ENCODE results near the gene TDRD3.

The TDRD3 gene

DNA sequence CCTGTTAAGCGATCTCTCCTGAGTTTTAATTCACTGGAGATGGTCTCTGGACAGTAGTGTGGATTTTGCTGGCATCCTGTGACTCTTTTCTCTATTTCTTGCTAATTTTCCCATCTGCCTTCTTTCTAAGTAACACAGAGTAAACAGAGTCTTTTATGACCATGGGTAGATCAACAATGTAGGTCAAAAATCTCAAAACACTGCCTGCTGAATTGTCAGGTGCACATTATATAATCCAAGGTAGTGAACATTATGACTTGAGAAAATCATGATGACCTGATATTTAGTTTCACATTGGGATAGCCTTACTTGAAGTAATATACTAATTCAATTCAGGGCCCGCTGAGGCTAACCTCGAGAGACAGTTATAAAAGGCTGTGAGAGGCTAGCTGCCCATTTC, 180.7 kb downstream of the TDRD3 start:
- H3K79me2 ChIP-seq (ENCODE audit: low read length), result no peaks in the 10 kb centered on the region
- no peak overlapping the region for H3K9ac ChIP-seq (ENCODE audit: low read length)
- no peaks in the 10 kb centered on the region for H3K4me1 ChIP-seq (ENCODE audit: low read length)
- no peak overlapping the region for H2AFZ ChIP-seq (ENCODE audit: low read depth, low read length)
- H3K9me3 ChIP-seq (ENCODE audit: insufficient read depth, low read length), result no peaks in the 10 kb centered on the region
- no peak overlapping the region for H3K4me2 ChIP-seq (ENCODE audit: low read length)
- no peak for TF ChIP-seq EZH2phosphoT487 (IDR thresholded peaks at IDR 0.05; ENCODE audit: low read depth)
- TF ChIP-seq, protein P1, sequence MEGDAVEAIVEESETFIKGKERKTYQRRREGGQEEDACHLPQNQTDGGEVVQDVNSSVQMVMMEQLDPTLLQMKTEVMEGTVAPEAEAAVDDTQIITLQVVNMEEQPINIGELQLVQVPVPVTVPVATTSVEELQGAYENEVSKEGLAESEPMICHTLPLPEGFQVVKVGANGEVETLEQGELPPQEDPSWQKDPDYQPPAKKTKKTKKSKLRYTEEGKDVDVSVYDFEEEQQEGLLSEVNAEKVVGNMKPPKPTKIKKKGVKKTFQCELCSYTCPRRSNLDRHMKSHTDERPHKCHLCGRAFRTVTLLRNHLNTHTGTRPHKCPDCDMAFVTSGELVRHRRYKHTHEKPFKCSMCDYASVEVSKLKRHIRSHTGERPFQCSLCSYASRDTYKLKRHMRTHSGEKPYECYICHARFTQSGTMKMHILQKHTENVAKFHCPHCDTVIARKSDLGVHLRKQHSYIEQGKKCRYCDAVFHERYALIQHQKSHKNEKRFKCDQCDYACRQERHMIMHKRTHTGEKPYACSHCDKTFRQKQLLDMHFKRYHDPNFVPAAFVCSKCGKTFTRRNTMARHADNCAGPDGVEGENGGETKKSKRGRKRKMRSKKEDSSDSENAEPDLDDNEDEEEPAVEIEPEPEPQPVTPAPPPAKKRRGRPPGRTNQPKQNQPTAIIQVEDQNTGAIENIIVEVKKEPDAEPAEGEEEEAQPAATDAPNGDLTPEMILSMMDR (IDR thresholded peaks at IDR 0.05; ENCODE audit: low read depth, low read length), result no peak
- no peaks in the 10 kb centered on the region for H4K20me1 ChIP-seq (ENCODE audit: insufficient read depth, low read length)
- H3K36me3 ChIP-seq (replicated peaks; ENCODE audit: low read depth, low read length), result peaks cover 3% of the 10 kb centered on the region
- no peak overlapping the region for H3K4me3 ChIP-seq (ENCODE audit: low read length)
- no peak overlapping the region for H3K27ac ChIP-seq (ENCODE audit: low read length)
- H3K27me3 ChIP-seq (ENCODE audit: low read depth, low read length), result no peaks in the 10 kb centered on the region

DNA sequence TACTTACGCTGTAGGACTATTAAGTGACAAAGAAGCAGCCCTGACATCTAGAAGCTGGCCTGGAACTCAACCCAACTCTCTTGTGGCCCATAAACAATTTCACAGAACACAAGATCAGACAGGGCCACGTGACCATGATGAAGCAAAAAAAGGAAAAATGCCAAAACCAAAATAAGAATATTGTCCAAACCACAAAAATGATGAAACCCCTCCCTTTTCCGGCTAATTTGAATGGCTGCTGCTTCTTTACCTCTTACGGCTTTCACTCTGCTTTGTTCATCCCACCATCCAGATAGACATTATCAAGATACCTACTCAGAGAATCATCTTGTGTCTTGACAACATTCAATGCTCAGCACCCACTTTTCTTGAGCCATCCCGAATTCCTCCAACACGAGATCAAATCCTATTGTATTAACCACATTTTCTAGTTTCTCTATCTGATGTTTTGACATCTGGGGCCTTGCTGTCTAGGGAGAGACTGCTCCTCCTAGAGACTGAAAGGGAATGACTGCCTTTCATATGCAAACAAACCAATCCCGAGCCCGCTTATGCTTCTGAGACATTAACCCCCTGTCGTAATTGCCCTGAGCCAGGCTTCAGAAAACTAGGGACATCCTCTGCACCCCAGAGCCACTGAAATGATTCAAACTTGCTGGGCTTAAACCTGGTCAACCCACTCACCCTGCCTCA, 186.3 kb downstream of the TDRD3 start:
- H3K36me3 ChIP-seq (replicated peaks; ENCODE audit: low read depth, low read length), result no peaks in the 10 kb centered on the region
- H3K79me2 ChIP-seq (ENCODE audit: low read length), result no peaks in the 10 kb centered on the region
- no peak overlapping the region for H3K9ac ChIP-seq (ENCODE audit: low read length)
- H2AFZ ChIP-seq (ENCODE audit: low read depth, low read length), result no peak overlapping the region
- no peaks in the 10 kb centered on the region for H3K4me1 ChIP-seq (ENCODE audit: low read length)
- H3K9me3 ChIP-seq (ENCODE audit: insufficient read depth, low read length), result 0 out of 2 replicates have a peak, but pooled peaks cover 4% of the 10 kb centered on the region
- H3K4me3 ChIP-seq (ENCODE audit: low read length), result no peak overlapping the region
- H3K27ac ChIP-seq (ENCODE audit: low read length), result no peak overlapping the region
- TF ChIP-seq, protein P1 (IDR thresholded peaks at IDR 0.05; ENCODE audit: low read depth, low read length), result no peak
- TF ChIP-seq EZH2phosphoT487 (IDR thresholded peaks at IDR 0.05; ENCODE audit: low read depth), result no peak
- no peaks in the 10 kb centered on the region for H4K20me1 ChIP-seq (ENCODE audit: insufficient read depth, low read length)
- H3K27me3 ChIP-seq (ENCODE audit: low read depth, low read length), result no peaks in the 10 kb centered on the region
- H3K4me2 ChIP-seq (ENCODE audit: low read length), result no peak overlapping the region

DNA sequence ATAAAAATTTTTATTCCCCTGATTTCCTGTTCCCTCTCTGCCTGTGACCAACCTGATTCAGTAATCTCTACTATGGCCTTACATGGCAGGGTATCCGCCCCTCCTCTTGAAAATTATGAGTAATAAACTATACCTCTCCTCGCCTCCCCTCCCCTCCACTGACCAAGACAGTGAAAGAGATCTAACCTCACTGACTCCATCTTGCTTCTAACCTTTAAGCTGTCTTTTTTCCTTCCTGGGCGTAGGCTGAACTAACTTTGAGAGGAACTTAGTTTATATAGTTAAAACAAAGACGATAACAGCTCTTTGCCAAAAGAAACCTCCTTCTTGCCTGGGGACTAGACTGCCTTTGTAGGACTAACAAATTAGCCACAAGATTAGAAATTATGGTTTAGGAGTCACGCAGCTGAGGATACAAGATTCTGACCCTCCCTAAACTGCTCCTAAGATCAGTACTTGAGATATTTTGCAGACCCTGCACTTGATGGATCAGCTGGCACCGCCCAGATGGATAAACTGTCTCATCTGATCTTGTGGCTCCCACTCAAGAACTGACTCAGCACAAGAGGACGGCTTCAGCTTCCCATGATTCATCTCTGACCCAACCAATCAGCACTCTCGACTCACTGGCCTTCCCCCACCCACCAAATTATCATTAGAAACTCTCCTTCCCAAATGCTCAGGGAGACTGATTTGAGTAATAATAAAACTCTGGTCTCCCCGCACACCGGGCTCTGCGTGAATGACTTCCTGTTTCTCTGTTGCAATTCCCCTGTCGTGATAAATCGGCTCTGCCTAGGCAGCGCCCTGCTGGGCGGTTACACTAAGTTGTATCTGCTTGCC, 187.1 kb downstream of the TDRD3 start:
- H3K4me3 ChIP-seq (ENCODE audit: low read length), result no peak overlapping the region
- no peaks in the 10 kb centered on the region for H4K20me1 ChIP-seq (ENCODE audit: insufficient read depth, low read length)
- no peak overlapping the region for H3K9ac ChIP-seq (ENCODE audit: low read length)
- H3K4me1 ChIP-seq (ENCODE audit: low read length), result no peaks in the 10 kb centered on the region
- H3K4me2 ChIP-seq (ENCODE audit: low read length), result no peak overlapping the region
- H3K27ac ChIP-seq (ENCODE audit: low read length), result no peak overlapping the region
- H3K36me3 ChIP-seq (replicated peaks; ENCODE audit: low read depth, low read length), result no peaks in the 10 kb centered on the region
- TF ChIP-seq EZH2phosphoT487 (IDR thresholded peaks at IDR 0.05; ENCODE audit: low read depth), result no peak
- TF ChIP-seq, protein P1 (IDR thresholded peaks at IDR 0.05; ENCODE audit: low read depth, low read length), result no peak
- no peak overlapping the region for H2AFZ ChIP-seq (ENCODE audit: low read depth, low read length)
- no peaks in the 10 kb centered on the region for H3K79me2 ChIP-seq (ENCODE audit: low read length)
- H3K9me3 ChIP-seq (ENCODE audit: insufficient read depth, low read length), result 0 out of 2 replicates have a peak, but pooled peaks cover 4% of the 10 kb centered on the region
- no peaks in the 10 kb centered on the region for H3K27me3 ChIP-seq (ENCODE audit: low read depth, low read length)

DNA sequence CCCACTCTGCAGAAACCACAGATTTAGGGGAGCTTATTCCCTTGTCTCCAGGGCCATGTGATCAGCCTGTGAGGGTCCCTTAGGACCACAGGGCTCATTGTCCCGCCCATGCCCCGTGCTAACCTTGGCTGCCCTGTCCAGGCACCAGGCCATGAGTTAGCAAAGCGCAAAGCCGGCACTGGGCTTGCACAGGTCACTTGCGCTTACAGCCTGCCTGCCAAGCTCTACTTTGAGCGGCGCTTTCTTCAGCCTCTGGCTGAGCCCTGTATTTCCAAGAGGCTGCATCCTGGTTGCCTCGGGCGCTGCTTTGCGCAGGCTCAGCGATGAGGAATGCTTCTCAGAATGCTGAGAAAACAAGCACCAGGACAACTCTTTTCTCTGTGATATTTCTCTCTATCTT, 188.0 kb downstream of the TDRD3 start:
- no peak overlapping the region for H3K9ac ChIP-seq (ENCODE audit: low read length)
- no peak for TF ChIP-seq EZH2phosphoT487 (IDR thresholded peaks at IDR 0.05; ENCODE audit: low read depth)
- TF ChIP-seq, protein P1 (IDR thresholded peaks at IDR 0.05; ENCODE audit: low read depth, low read length), result no peak
- H3K27ac ChIP-seq (ENCODE audit: low read length), result no peak overlapping the region
- H3K4me2 ChIP-seq (ENCODE audit: low read length), result no peak overlapping the region
- H4K20me1 ChIP-seq (ENCODE audit: insufficient read depth, low read length), result no peaks in the 10 kb centered on the region
- H2AFZ ChIP-seq (ENCODE audit: low read depth, low read length), result no peak overlapping the region
- no peaks in the 10 kb centered on the region for H3K27me3 ChIP-seq (ENCODE audit: low read depth, low read length)
- no peaks in the 10 kb centered on the region for H3K79me2 ChIP-seq (ENCODE audit: low read length)
- 0 out of 2 replicates have a peak, but pooled peaks cover 4% of the 10 kb centered on the region for H3K9me3 ChIP-seq (ENCODE audit: insufficient read depth, low read length)
- H3K36me3 ChIP-seq (replicated peaks; ENCODE audit: low read depth, low read length), result no peaks in the 10 kb centered on the region
- H3K4me3 ChIP-seq (ENCODE audit: low read length), result no peak overlapping the region
- H3K4me1 ChIP-seq (ENCODE audit: low read length), result no peaks in the 10 kb centered on the region

Data from OCI-LY3 (cell line).